OCI-LY7 (cell line): ENCODE results near the gene ASB1.

Experiments used
- CTCF ChIP-seq: fragments of 200-600 bp; sonication (generic); conservative IDR thresholded peaks from 2 replicates; pipeline ENCODE4 v1.5.1; 2014; ENCODE audit warnings: mild to moderate bottlenecking, antibody characterized with exemption, low read length, moderate library complexity, mixed read lengths
- EZH2phosphoT487 ChIP-seq: fragments of 200-600 bp; sonication (generic); IDR thresholded peaks from 2 replicates; pipeline ENCODE4 v1.6.1; 2018; ENCODE audit warnings: low read depth, borderline replicate concordance, mild to moderate bottlenecking, mixed run types, antibody characterized with exemption, low read length, moderate library complexity, mixed read lengths

GRCh38 chr2:238499731-238500580 lies 73.2 kb downstream of the ASB1 start:
- TF ChIP-seq CTCF (no peak), EZH2phosphoT487 (no peak)
